HG03460 (cell line): Measurements from ENCODE around the gene CRIM1.

ENCODE experiments used
- ATAC-seq: cut with Tn5 transposase; IDR thresholded peaks from one replicate; pipeline ENCODE4 v1.9.1; 2021; ENCODE audit not compliant: unreplicated experiment

Gene CRIM1

GRCh38 chr2:36480028-36480427 is 124.5 kb downstream of the CRIM1 start:
- no peak for ATAC-seq

DNA sequence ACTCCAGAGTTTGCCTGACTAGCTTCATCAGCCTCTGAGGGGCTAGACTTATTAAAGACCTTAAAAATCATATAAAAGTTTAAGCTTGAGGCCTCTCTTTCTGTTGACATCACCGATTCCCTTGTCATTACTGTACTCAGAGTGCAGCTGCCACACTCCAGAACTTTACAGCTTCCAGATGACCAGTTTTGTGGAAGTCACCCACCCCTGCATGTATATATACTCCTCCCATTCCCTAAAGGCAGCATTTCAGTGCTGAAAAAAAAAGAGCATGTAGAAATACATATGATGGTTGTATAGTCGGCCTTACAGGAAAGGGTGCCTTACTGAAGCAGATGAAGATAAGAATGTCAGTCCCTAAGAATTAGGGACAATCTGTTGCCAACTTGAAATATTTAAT is 125.1 kb downstream of the CRIM1 start:
- ATAC-seq: no peak

GRCh38 chr2:36481709-36482108 is 126.1 kb downstream of the CRIM1 start:
- no peak for ATAC-seq

GRCh38 chr2:36482576-36483214 is 127.1 kb downstream of the CRIM1 start:
- no peak for ATAC-seq

DNA sequence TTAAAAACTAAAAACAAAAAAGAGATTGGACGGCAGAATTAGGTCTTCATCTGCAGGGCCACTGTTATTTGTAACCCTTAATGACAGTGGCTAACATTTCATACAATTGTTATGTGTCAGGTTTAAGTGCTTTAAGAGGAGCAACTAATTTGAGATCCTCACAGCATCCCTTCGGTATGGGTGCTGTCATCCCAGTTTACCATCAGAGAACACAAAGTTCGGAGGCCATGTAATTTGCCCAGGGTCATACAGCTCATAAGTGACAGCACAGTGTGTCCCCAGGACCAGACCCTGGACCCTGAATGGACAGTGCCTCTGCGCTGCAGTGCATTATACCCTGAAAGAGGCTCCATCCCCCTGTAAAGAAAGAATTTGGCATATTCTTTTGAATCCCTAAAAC is 127.7 kb downstream of the CRIM1 start:
- ATAC-seq: no peak

DNA sequence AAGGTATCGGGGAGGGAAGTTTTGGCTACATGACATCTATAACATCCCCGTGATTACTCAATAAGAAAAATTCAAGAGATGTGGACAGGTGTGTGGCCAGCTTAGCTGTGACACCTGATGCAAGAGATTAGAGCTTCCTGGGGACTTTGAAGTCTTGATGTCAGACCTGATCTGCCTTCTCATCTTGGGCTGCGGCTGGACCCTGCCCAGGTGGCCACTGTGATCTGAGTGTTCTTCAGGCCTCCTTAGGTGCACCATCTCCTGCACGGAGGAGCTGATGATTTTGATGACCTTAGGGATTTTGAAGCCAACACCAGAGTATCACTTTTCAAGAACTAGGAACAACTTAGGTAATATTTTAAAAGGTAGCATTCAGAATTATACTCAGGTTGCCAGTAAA is 128.9 kb downstream of the CRIM1 start:
- ATAC-seq: no peak

DNA sequence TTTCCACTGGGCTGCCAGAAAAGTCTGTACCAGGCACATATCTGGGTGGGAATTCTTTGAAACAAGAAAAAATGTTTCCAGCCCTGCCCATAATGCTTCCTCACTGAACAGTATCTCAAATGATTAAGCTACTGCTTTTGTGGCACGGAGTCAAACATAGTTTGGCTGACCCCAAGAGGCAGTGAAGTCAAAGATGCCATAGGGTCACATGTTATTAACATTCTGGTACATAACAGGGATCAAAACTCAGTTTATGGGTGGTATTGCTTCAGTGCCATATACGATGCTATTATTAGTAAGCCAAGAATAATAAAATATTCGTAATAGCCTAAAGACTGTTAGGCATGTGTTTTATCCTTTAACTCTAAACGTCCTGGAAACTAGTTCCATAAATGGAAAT is 129.9 kb downstream of the CRIM1 start:
- ATAC-seq: no peak

GRCh38 chr2:36486521-36487044 is 131.0 kb downstream of the CRIM1 start:
- ATAC-seq: no peak

DNA sequence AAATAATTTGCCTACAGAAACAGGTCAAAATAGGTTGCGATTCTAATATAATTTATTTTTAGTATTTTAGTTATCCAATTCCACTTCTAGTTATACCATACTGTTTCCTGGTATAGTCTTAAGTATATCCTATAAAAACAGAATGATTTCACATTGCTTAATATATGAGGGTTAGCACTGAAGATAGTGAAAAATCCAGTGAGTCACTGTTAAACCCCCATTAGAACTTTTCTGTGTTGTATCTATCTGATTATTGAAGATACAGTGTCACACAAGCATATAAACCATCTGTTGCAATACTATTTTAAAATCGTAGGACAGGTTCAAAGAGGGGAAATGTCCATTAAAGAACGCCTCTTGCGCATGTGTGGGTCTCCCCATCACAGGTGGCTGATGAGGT is 132.4 kb downstream of the CRIM1 start:
- no peak for ATAC-seq

- ATAC-seq: no peak
Observed at GRCh38 chr2:36489281-36489680, 133.7 kb downstream of the CRIM1 start.

GRCh38 chr2:36490749-36491148 is 135.2 kb downstream of the CRIM1 start:
- no peak for ATAC-seq

- ATAC-seq: no peak
Observed at GRCh38 chr2:36492216-36492945, 136.8 kb downstream of the CRIM1 start.

GRCh38 chr2:36493306-36493705 is 137.7 kb downstream of the CRIM1 start:
- ATAC-seq: no peak

DNA sequence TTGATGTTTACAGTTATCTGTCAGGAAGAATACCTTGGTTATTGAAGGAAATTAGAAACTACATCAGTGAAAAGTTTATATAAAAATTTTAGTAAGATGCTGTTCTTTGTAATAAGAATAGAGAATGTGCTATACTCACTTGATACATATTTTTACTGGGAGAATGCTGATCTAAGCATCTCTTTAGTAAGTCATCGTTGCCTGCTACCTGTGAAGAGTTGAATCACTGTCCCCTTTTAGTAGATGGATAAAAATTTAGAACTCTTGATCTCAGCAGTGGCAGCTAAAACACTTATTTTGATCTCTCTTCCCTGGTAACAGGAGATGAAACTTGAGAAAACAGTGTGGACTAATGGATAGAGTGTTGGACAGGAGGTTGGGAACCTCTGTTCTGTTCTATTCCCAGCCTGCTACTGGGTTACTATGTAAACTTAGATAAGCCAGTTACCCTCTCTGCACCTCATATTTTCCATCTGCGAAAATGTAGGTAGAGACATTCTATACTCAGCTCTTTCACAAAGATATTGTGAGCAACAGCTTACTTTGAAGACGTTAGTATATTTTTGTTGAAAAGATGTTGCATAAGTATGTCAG is 142.1 kb downstream of the CRIM1 start:
- no peak for ATAC-seq

GRCh38 chr2:36499128-36499820 is 143.7 kb downstream of the CRIM1 start:
- ATAC-seq: no peak

- no peak for ATAC-seq
Observed at GRCh38 chr2:36500072-36500471, 144.5 kb downstream of the CRIM1 start.

DNA sequence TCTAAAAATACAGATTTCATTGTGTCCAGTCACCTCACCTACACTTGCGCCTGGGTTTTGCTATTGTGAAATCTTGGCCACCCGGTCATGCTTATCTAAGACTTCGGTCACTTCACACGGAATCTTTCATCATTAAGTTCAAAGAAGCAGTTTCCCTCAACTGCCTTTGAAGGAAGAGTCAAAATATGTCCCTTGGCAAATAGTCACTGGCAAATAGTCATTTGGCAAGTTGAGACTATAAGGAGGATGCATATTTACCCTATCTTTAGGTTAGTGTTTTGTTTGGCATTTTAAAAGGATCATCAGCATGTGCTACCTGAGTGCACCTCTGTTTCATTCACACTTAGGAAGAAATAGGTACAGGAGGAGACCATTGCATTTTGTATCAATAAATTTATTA is 146.5 kb downstream of the CRIM1 start:
- no peak for ATAC-seq

DNA sequence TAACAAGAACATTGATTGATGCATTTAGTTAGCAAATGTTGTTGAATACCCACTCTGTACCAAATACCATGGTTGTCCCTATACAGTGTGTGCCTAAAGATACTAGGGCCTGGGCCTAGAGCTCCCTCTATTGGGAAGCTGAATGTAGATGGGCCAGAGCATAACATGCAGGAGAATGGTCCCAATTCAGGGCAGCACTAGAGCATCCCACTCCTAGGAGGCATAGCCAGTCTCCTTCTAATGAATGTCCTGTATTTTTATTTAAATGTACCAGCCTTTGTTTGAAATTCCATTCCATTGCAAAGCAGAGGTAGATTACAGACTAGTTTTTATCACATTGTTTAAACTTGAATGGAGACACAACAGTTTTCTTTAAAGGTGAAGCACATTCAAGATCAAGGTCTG is 151.8 kb downstream of the CRIM1 start:
- peak; percentile 82 for ATAC-seq

DNA sequence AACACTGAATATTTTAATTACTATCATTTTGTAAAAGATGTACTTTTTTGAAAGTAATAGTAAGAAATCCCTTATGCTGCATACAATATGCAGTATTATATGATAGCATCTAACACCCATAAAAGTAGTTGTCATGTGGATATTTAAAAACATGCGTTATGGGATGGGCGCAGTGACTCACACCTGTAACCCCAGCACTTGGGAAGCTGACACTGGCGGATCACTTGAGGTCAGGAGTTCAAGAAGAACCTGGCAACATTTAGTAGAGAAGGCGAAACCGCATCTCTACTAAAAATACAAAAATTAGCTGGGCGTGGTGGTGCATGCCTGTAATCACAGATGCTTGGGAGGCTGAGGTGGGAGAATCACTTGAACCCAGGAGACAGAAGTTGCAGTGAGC is 153.5 kb downstream of the CRIM1 start:
- no peak for ATAC-seq

GRCh38 chr2:36511858-36512603 is 156.5 kb downstream of the CRIM1 start:
- no peak for ATAC-seq

DNA sequence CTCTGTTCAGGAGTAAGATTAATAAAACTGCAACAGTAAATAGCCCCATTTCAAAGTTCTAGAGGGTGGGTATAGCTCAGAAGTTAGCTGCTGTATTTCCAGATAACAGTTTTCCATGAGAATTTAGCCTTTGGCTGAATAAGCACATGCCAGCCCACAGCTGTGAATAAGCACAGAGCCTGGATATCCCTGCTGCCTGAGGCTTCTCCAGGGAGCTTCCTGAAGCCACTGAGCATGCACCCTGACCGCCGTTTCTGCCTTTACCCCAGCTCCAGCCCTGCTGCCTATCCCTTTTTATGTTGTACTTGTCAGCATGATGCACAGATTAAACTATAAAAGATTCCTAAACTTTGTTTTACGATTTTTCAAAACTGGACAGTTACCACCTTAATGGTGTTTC is 157.1 kb downstream of the CRIM1 start:
- no peak for ATAC-seq
